ENCODE measurements around the gene TOLLIP. TPM values are rescaled to one million over a fixed set of nuclear protein-coding genes. Genes with fewer than 3 reads are reported as not detected.

Gene TOLLIP
- polyA plus RNA-seq, 10 donors = 21.0 to 30.5 (median 23.6) TPM

GRCh38 chr11:1323774-1324173 is 14.3 kb upstream of the TOLLIP start:
- no peak for DNase-seq

- no peak for DNase-seq
Observed at GRCh38 chr11:1317993-1318392, 8.6 kb upstream of the TOLLIP start.

- no peak for DNase-seq
Observed at GRCh38 chr11:1317432-1317831, 8.0 kb upstream of the TOLLIP start.

GRCh38 chr11:1310772-1311468 is 1.5 kb upstream of the TOLLIP start:
- peak in 1 of 3 donors; percentile 32 for DNase-seq

- no peak for DNase-seq
Observed at GRCh38 chr11:1310318-1310687, 871 bp upstream of the TOLLIP start.

GRCh38 chr11:1308743-1309497 is 512 bp downstream of the TOLLIP start:
- DNase-seq = no peak

- DNase-seq = no peak
Observed at GRCh38 chr11:1307998-1308742, 1.3 kb downstream of the TOLLIP start.

GRCh38 chr11:1307163-1307870 is 2.1 kb downstream of the TOLLIP start:
- no peak for DNase-seq

- DNase-seq = no peak
Observed at GRCh38 chr11:1306186-1307162, 3.0 kb downstream of the TOLLIP start.

- DNase-seq = no peak
Observed at GRCh38 chr11:1305501-1306056, 3.9 kb downstream of the TOLLIP start.

- no peak for DNase-seq
Observed at GRCh38 chr11:1305063-1305495, 4.4 kb downstream of the TOLLIP start.

- no peak for DNase-seq
Observed at GRCh38 chr11:1304380-1304779, 5.1 kb downstream of the TOLLIP start.

GRCh38 chr11:1303973-1304372 is 5.5 kb downstream of the TOLLIP start:
- DNase-seq = peak in 1 of 3 donors; percentile 34

GRCh38 chr11:1303126-1303821 is 6.2 kb downstream of the TOLLIP start:
- DNase-seq = no peak

- DNase-seq = no peak
Observed at GRCh38 chr11:1302461-1303125, 6.8 kb downstream of the TOLLIP start.

- no peak for DNase-seq
Observed at GRCh38 chr11:1302041-1302460, 7.4 kb downstream of the TOLLIP start.

- no peak for DNase-seq
Observed at GRCh38 chr11:1301220-1302000, 8.0 kb downstream of the TOLLIP start.

GRCh38 chr11:1300569-1301187 is 8.8 kb downstream of the TOLLIP start:
- DNase-seq = no peak
